Measurements from ENCODE around the gene GTF2I. TPM values are rescaled to one million over a fixed set of nuclear protein-coding genes. Genes with fewer than 3 reads are reported as not detected.
"Not testable (repeated sequence)": the region's sequence is repeated elsewhere in the genome, so short reads cannot be mapped to it uniquely, and the experiment has no call there.

Gene GTF2I
- total RNA-seq, 3 donors from 2014 or later, result 111 to 220 (median 130) TPM

GRCh38 chr7:74756673-74757072 is 99.2 kb downstream of the GTF2I start:
- H3K9me3 ChIP-seq; ATAC-seq; H3K4me1 ChIP-seq (ENCODE audit: low read depth); DNase-seq; intact Hi-C loops (cut with DNase I, micrococcal nuclease); H3K36me3 ChIP-seq (ENCODE audit: low read depth); H3K4me3 ChIP-seq: not testable (repeated sequence)

GRCh38 chr7:74758268-74758667 is 100.8 kb downstream of the GTF2I start:
- H3K4me3 ChIP-seq; intact Hi-C loops (cut with DNase I, micrococcal nuclease); ATAC-seq; H3K36me3 ChIP-seq (ENCODE audit: low read depth); H3K9me3 ChIP-seq; DNase-seq; H3K4me1 ChIP-seq (ENCODE audit: low read depth): not testable (repeated sequence)

- ATAC-seq; H3K36me3 ChIP-seq (ENCODE audit: low read depth); H3K4me3 ChIP-seq; DNase-seq; H3K4me1 ChIP-seq (ENCODE audit: low read depth); H3K9me3 ChIP-seq; intact Hi-C loops (cut with DNase I, micrococcal nuclease): not testable (repeated sequence)
Measured at GRCh38 chr7:74758982-74759381, 101.5 kb downstream of the GTF2I start.

GRCh38 chr7:74765205-74765918 is 107.8 kb downstream of the GTF2I start:
- H3K9me3 ChIP-seq; H3K4me3 ChIP-seq; H3K4me1 ChIP-seq (ENCODE audit: low read depth); H3K36me3 ChIP-seq (ENCODE audit: low read depth); DNase-seq; intact Hi-C loops (cut with DNase I, micrococcal nuclease): not testable (repeated sequence)
- peak; percentile 82 for ATAC-seq

- peak; percentile 18 for ATAC-seq
- H3K36me3 ChIP-seq (ENCODE audit: low read depth); intact Hi-C loops (cut with DNase I, micrococcal nuclease); DNase-seq; H3K4me3 ChIP-seq; H3K9me3 ChIP-seq; H3K4me1 ChIP-seq (ENCODE audit: low read depth): not testable (repeated sequence)
Measured at GRCh38 chr7:74766509-74766908, 109.0 kb downstream of the GTF2I start.

- ATAC-seq; H3K4me1 ChIP-seq (ENCODE audit: low read depth); H3K9me3 ChIP-seq; intact Hi-C loops (cut with DNase I, micrococcal nuclease); H3K36me3 ChIP-seq (ENCODE audit: low read depth); H3K4me3 ChIP-seq: not testable (repeated sequence)
- DNase-seq, result peak in 1 of 3 donors; percentile 10
Measured at GRCh38 chr7:74766991-74767390, 109.5 kb downstream of the GTF2I start.

GRCh38 chr7:74770062-74770461 is 112.5 kb downstream of the GTF2I start:
- intact Hi-C loops (cut with DNase I, micrococcal nuclease); H3K36me3 ChIP-seq (ENCODE audit: low read depth); DNase-seq; H3K4me1 ChIP-seq (ENCODE audit: low read depth); ATAC-seq; H3K4me3 ChIP-seq; H3K9me3 ChIP-seq: not testable (repeated sequence)

- H3K9me3 ChIP-seq; H3K4me3 ChIP-seq; DNase-seq; H3K36me3 ChIP-seq (ENCODE audit: low read depth); intact Hi-C loops (cut with DNase I, micrococcal nuclease); H3K4me1 ChIP-seq (ENCODE audit: low read depth); ATAC-seq: not testable (repeated sequence)
Measured at GRCh38 chr7:74772093-74772492, 114.6 kb downstream of the GTF2I start.

- ATAC-seq, result peak; percentile 88
- H3K4me3 ChIP-seq; H3K9me3 ChIP-seq; H3K36me3 ChIP-seq (ENCODE audit: low read depth); H3K4me1 ChIP-seq (ENCODE audit: low read depth); intact Hi-C loops (cut with DNase I, micrococcal nuclease); DNase-seq: not testable (repeated sequence)
Measured at GRCh38 chr7:74773760-74774750, 116.5 kb downstream of the GTF2I start, which contains the start of gene NCF1. Gene NCF1 (plus strand): TSS chr7:74774011. CDS start chr7:74774032, 21 bp downstream.

- H3K4me3 ChIP-seq; H3K36me3 ChIP-seq (ENCODE audit: low read depth); ATAC-seq; intact Hi-C loops (cut with DNase I, micrococcal nuclease); H3K9me3 ChIP-seq; DNase-seq; H3K4me1 ChIP-seq (ENCODE audit: low read depth): not testable (repeated sequence)
Measured at GRCh38 chr7:74775111-74775510, 117.6 kb downstream of the GTF2I start.

GRCh38 chr7:74779053-74779452 is 121.5 kb downstream of the GTF2I start:
- ATAC-seq; intact Hi-C loops (cut with DNase I, micrococcal nuclease); H3K36me3 ChIP-seq (ENCODE audit: low read depth); H3K4me3 ChIP-seq; DNase-seq; H3K9me3 ChIP-seq; H3K4me1 ChIP-seq (ENCODE audit: low read depth): not testable (repeated sequence)

GRCh38 chr7:74781746-74782145 is 124.2 kb downstream of the GTF2I start:
- DNase-seq; H3K4me1 ChIP-seq (ENCODE audit: low read depth); ATAC-seq; H3K9me3 ChIP-seq; H3K36me3 ChIP-seq (ENCODE audit: low read depth); intact Hi-C loops (cut with DNase I, micrococcal nuclease); H3K4me3 ChIP-seq: not testable (repeated sequence)

GRCh38 chr7:74783595-74783994 is 126.1 kb downstream of the GTF2I start:
- intact Hi-C loops (cut with DNase I, micrococcal nuclease); DNase-seq; ATAC-seq: not testable (repeated sequence)

More at GRCh38 chr7:74783595-74783994, 126.1 kb downstream of the GTF2I start:
- H3K4me3 ChIP-seq; H3K36me3 ChIP-seq (ENCODE audit: low read depth); H3K4me1 ChIP-seq (ENCODE audit: low read depth); H3K9me3 ChIP-seq: not testable (repeated sequence)
